A549 (cell line): ENCODE measurements around the gene OR6C76. TPM values are rescaled to one million over a fixed set of nuclear protein-coding genes. Genes with fewer than 3 reads are reported as not detected.

ENCODE experiments used
- polyA plus RNA-seq, 4 experiments: library from polyadenylated mRNA; depleted of rRNA in 3 of 4; stranded (reverse); fragments of >200 nt; fragmentation: RNase III in 1 of 4; extraction: RNeasy Plus Mini Kit Qiagen cat#74134 plus additional on column Dnase treatment in 1 of 4; gene quantifications; 2 replicates in 3 of 4; 3 replicates in 1 of 4; pipeline ENCODE4 v1.2.3, GENCODE V29; 2011 to 2017

The OR6C76 gene
- polyA plus RNA-seq, 2 of the 4 experiments (the other 2 are of a cell fraction): not detected

Other genes starting within 250 kb of the OR6C76 start
- not detected in 2 replicates for gene OR10A7, start 205.2 kb upstream of the OR6C76 start, polyA plus RNA-seq (2011; rRNA removed)
- not detected in 3 replicates for gene OR10A7, start 205.2 kb upstream of the OR6C76 start, polyA plus RNA-seq (2017; fragmentation: RNase III; extraction: RNeasy Plus Mini Kit Qiagen cat#74134 plus additional on column Dnase treatment)
- not detected in 2 replicates for gene OR6C74, start 181.6 kb upstream of the OR6C76 start, polyA plus RNA-seq (2011; rRNA removed)
- gene OR6C74, start 181.6 kb upstream of the OR6C76 start, polyA plus RNA-seq (2017; fragmentation: RNase III; extraction: RNeasy Plus Mini Kit Qiagen cat#74134 plus additional on column Dnase treatment): not detected in 3 replicates
- not detected in 2 replicates for gene OR6C6, start 129.7 kb upstream of the OR6C76 start, polyA plus RNA-seq (2011; rRNA removed)
- not detected in 3 replicates for gene OR6C6, start 129.7 kb upstream of the OR6C76 start, polyA plus RNA-seq (2017; fragmentation: RNase III; extraction: RNeasy Plus Mini Kit Qiagen cat#74134 plus additional on column Dnase treatment)
- not detected in 2 replicates for gene OR6C1, start 111.9 kb upstream of the OR6C76 start, polyA plus RNA-seq (2011; rRNA removed)
- not detected in 3 replicates for gene OR6C1, start 111.9 kb upstream of the OR6C76 start, polyA plus RNA-seq (2017; fragmentation: RNase III; extraction: RNeasy Plus Mini Kit Qiagen cat#74134 plus additional on column Dnase treatment)
- gene OR6C3, start 95.5 kb upstream of the OR6C76 start, polyA plus RNA-seq (2011; rRNA removed): not detected in 2 replicates
- not detected in 3 replicates for gene OR6C3, start 95.5 kb upstream of the OR6C76 start, polyA plus RNA-seq (2017; fragmentation: RNase III; extraction: RNeasy Plus Mini Kit Qiagen cat#74134 plus additional on column Dnase treatment)
- gene OR6C75, start 63.3 kb upstream of the OR6C76 start, polyA plus RNA-seq (2011; rRNA removed): not detected in 2 replicates
- gene OR6C75, start 63.3 kb upstream of the OR6C76 start, polyA plus RNA-seq (2017; fragmentation: RNase III; extraction: RNeasy Plus Mini Kit Qiagen cat#74134 plus additional on column Dnase treatment): not detected in 3 replicates
- gene OR6C65, start 25.7 kb upstream of the OR6C76 start, polyA plus RNA-seq (2011; rRNA removed): not detected in 2 replicates
- gene OR6C65, start 25.7 kb upstream of the OR6C76 start, polyA plus RNA-seq (2017; fragmentation: RNase III; extraction: RNeasy Plus Mini Kit Qiagen cat#74134 plus additional on column Dnase treatment): not detected in 3 replicates
- gene OR6C2, start 17.8 kb downstream of the OR6C76 start, polyA plus RNA-seq (2011; rRNA removed): not detected in 2 replicates
- gene OR6C2, start 17.8 kb downstream of the OR6C76 start, polyA plus RNA-seq (2017; fragmentation: RNase III; extraction: RNeasy Plus Mini Kit Qiagen cat#74134 plus additional on column Dnase treatment): not detected in 3 replicates
- gene OR6C70, start 43.9 kb downstream of the OR6C76 start, polyA plus RNA-seq (2011; rRNA removed): not detected in 2 replicates
- not detected in 3 replicates for gene OR6C70, start 43.9 kb downstream of the OR6C76 start, polyA plus RNA-seq (2017; fragmentation: RNase III; extraction: RNeasy Plus Mini Kit Qiagen cat#74134 plus additional on column Dnase treatment)
- not detected in 2 replicates for gene OR6C68, start 66.1 kb downstream of the OR6C76 start, polyA plus RNA-seq (2011; rRNA removed)
- gene OR6C68, start 66.1 kb downstream of the OR6C76 start, polyA plus RNA-seq (2017; fragmentation: RNase III; extraction: RNeasy Plus Mini Kit Qiagen cat#74134 plus additional on column Dnase treatment): not detected in 3 replicates
- gene OR6C4, start 123.3 kb downstream of the OR6C76 start, polyA plus RNA-seq (2011; rRNA removed): not detected in 2 replicates
- not detected in 3 replicates for gene OR6C4, start 123.3 kb downstream of the OR6C76 start, polyA plus RNA-seq (2017; fragmentation: RNase III; extraction: RNeasy Plus Mini Kit Qiagen cat#74134 plus additional on column Dnase treatment)
- not detected in 2 replicates for gene OR2AP1, start 146.2 kb downstream of the OR6C76 start, polyA plus RNA-seq (2011; rRNA removed)
- not detected in 3 replicates for gene OR2AP1, start 146.2 kb downstream of the OR6C76 start, polyA plus RNA-seq (2017; fragmentation: RNase III; extraction: RNeasy Plus Mini Kit Qiagen cat#74134 plus additional on column Dnase treatment)
- gene OR10P1, start 210.6 kb downstream of the OR6C76 start, polyA plus RNA-seq (2011; rRNA removed): not detected in 2 replicates
- gene OR10P1, start 210.6 kb downstream of the OR6C76 start, polyA plus RNA-seq (2017; fragmentation: RNase III; extraction: RNeasy Plus Mini Kit Qiagen cat#74134 plus additional on column Dnase treatment): not detected in 3 replicates